Mesendoderm (in vitro differentiated cells): ENCODE data around the gene ATXN7L1.

Source experiments
- DNase-seq: peaks from one replicate; pipeline ENCODE4 v3.0.0; 2013
- H2AK5ac ChIP-seq: 2 replicates; pipeline ENCODE4 v1.6.1; 2013; ENCODE audit warnings: low read length, inconsistent platforms
- H2BK120ac ChIP-seq: 2 replicates; pipeline ENCODE4 v1.6.1; 2013; ENCODE audit warnings: low read depth, mild to moderate bottlenecking, low read length, moderate library complexity, mixed read lengths
- H2BK15ac ChIP-seq: replicated peaks from 2 replicates; pipeline ENCODE4 v1.6.1; 2013; ENCODE audit warnings: low read depth, mild to moderate bottlenecking, moderate library complexity
- H2BK5ac ChIP-seq: 2 replicates; pipeline ENCODE4 v1.6.1; 2013; ENCODE audit warnings: low read length, inconsistent platforms
- H3K18ac ChIP-seq: 2 replicates; pipeline ENCODE4 v1.6.1; 2013; ENCODE audit warnings: mild to moderate bottlenecking, low read length, mixed read lengths
- H3K23ac ChIP-seq: one replicate; pipeline ENCODE4 v1.6.1; 2013; ENCODE audit warnings: low read length
- H3K27ac ChIP-seq: 2 replicates; pipeline ENCODE4 v1.5.1; 2013; ENCODE audit warnings: low read depth, mild to moderate bottlenecking, inconsistent platforms, low read length, moderate library complexity
- H3K27me3 ChIP-seq: 2 replicates; pipeline ENCODE4 v1.6.1; 2013; ENCODE audit warnings: low read length, control low read depth, mild to moderate bottlenecking, inconsistent platforms; ENCODE audit not compliant: insufficient read depth, poor library complexity
- H3K36me3 ChIP-seq: 2 replicates; pipeline ENCODE4 v1.6.1; 2013; ENCODE audit warnings: low read length, inconsistent platforms; ENCODE audit not compliant: control insufficient read depth, insufficient read depth
- H3K4ac ChIP-seq: one replicate; pipeline ENCODE4 v1.6.1; 2013; ENCODE audit warnings: low read depth, mild to moderate bottlenecking, low read length, moderate library complexity
- H3K4me1 ChIP-seq: 2 replicates; pipeline ENCODE4 v1.6.1; 2013; ENCODE audit warnings: low read depth, low read length, inconsistent platforms; ENCODE audit not compliant: control insufficient read depth
- H3K4me2 ChIP-seq: 2 replicates; pipeline ENCODE4 v1.6.1; 2013; ENCODE audit warnings: low read length
- H3K4me3 ChIP-seq: 2 replicates; pipeline ENCODE4 v1.5.1; 2013; ENCODE audit warnings: mild to moderate bottlenecking, low read length
- H3K56ac ChIP-seq: one replicate; pipeline ENCODE4 v1.6.1; 2013; ENCODE audit warnings: low read length
- H3K79me1 ChIP-seq: 2 replicates; pipeline ENCODE4 v1.6.1; 2013; ENCODE audit warnings: low read length, inconsistent platforms
- H3K79me2 ChIP-seq: 2 replicates; pipeline ENCODE4 v1.6.1; 2013; ENCODE audit warnings: mild to moderate bottlenecking, low read length; ENCODE audit not compliant: control insufficient read depth, insufficient read depth
- H3K9ac ChIP-seq: 2 replicates; pipeline ENCODE4 v1.6.1; 2013; ENCODE audit warnings: low read length, inconsistent platforms
- H4K5ac ChIP-seq: one replicate; pipeline ENCODE4 v1.6.1; 2013; ENCODE audit warnings: low read length
- H4K8ac ChIP-seq: one replicate; pipeline ENCODE4 v1.6.1; 2013; ENCODE audit warnings: low read depth, mild to moderate bottlenecking, control low read depth, low read length, moderate library complexity
- WGBS: extraction: QIAGEN DNeasy Blood & Tissue Kit; methylation state at CpG from one replicate; pipeline ENCODE4 v1.1.7; 2013; ENCODE audit warnings: low lambda C conversion rate, missing lambda C conversion rate; ENCODE audit not compliant: insufficient coverage; ENCODE audit errors: extremely low coverage; 5-methylcytosine and 5-hydroxymethylcytosine counted together

The ATXN7L1 gene

DNA sequence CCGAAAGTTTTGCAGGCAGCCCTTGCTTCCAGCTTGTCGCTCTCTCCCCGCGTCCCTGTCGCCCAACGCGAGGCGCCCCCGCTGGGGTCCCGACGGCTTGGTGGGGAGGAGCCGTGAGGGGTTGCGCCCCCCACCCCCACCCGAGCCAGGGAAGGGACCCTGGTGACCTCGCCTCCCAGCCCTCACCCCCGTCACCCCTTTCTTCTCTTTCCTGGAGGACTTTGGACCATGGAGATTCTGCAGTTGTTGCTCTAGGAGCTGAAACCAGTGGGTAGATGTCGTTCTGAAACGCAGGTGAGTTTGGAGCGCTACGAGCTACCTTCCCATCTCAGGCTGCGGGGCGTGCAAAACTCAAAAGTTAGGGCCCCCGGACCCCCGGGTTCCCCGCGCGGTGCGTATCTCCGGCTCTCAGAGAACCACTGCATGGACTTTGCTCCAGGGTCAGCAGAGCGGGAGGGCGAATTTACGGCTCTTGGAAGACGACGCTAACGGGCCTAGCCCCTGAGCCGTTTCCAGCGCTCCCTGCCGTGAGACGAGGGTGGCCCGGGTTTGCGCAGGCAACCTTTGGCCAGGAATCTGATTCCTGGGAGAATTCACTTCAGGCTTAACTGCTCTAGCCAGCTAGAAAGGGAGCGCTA, 684 bp upstream of the ATXN7L1 start:
- peak overlapping the region; percentile 75 for H3K18ac ChIP-seq
- no peaks in the 10 kb centered on the region for H3K27me3 ChIP-seq
- peak; percentile 75 for DNase-seq
- H3K23ac ChIP-seq: no peak overlapping the region
- H2BK5ac ChIP-seq: no peak overlapping the region
- H3K27ac ChIP-seq: peak overlapping the region; percentile 41
- peak overlapping the region; percentile 80 for H3K4me2 ChIP-seq
- no CpG with 5 or more reads among the region's 42 CpGs for WGBS
- H3K4me1 ChIP-seq: peaks cover 17% of the 10 kb centered on the region
- no peaks in the 10 kb centered on the region for H3K36me3 ChIP-seq
- no peak overlapping the region for H2AK5ac ChIP-seq
- H2BK15ac ChIP-seq: no peak overlapping the region
- peak overlapping the region; percentile 89 for H3K56ac ChIP-seq
- H2BK120ac ChIP-seq: no peak overlapping the region
- H4K5ac ChIP-seq: no peak overlapping the region
- H3K9ac ChIP-seq: peak overlapping the region; percentile 82
- peak overlapping the region; percentile 41 for H3K4ac ChIP-seq
- H3K79me2 ChIP-seq: peaks cover 36% of the 10 kb centered on the region
- H4K8ac ChIP-seq: no peak overlapping the region
- H3K79me1 ChIP-seq: peaks cover 29% of the 10 kb centered on the region
- peak overlapping the region; percentile 69 for H3K4me3 ChIP-seq

DNA sequence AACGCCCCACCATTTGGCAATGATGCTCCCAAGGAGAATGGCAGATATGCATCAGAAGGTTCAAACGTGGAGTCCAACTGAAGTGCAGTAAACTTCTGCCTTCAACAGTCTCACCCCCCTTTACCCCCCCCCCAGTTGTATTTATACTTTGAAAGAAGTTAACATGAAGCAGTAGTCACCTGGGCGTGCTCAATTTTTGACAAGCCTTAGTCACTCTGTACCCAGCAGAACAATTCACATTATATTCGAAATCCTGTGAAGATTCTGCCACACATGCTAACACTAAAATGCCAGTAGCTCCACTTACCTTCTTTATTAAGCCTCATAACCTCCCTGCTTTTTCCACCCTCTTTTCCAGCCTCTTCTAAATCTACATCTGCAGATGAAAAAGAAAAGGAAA, 894 bp downstream of the ATXN7L1 start:
- no peak overlapping the region for H4K8ac ChIP-seq
- no peak overlapping the region for H3K4ac ChIP-seq
- H3K56ac ChIP-seq: peak overlapping the region; percentile 98
- peaks cover 30% of the 10 kb centered on the region for H3K79me2 ChIP-seq
- peak overlapping the region; percentile 75 for H2AK5ac ChIP-seq
- no peak overlapping the region for H3K27ac ChIP-seq
- no peak overlapping the region for H2BK5ac ChIP-seq
- H4K5ac ChIP-seq: no peak overlapping the region
- no peak for DNase-seq
- H2BK15ac ChIP-seq: no peak overlapping the region
- WGBS: no CpG with 5 or more reads among the region's 4 CpGs
- peak overlapping the region; percentile 91 for H3K4me3 ChIP-seq
- H3K4me2 ChIP-seq: peak overlapping the region; percentile 79
- no peaks in the 10 kb centered on the region for H3K27me3 ChIP-seq
- no peaks in the 10 kb centered on the region for H3K36me3 ChIP-seq
- H3K18ac ChIP-seq: no peak overlapping the region
- H3K4me1 ChIP-seq: peaks cover 19% of the 10 kb centered on the region
- H2BK120ac ChIP-seq: no peak overlapping the region
- H3K9ac ChIP-seq: peak overlapping the region; percentile 97
- H3K79me1 ChIP-seq: peaks cover 26% of the 10 kb centered on the region
- H3K23ac ChIP-seq: peak overlapping the region; percentile 80

DNA sequence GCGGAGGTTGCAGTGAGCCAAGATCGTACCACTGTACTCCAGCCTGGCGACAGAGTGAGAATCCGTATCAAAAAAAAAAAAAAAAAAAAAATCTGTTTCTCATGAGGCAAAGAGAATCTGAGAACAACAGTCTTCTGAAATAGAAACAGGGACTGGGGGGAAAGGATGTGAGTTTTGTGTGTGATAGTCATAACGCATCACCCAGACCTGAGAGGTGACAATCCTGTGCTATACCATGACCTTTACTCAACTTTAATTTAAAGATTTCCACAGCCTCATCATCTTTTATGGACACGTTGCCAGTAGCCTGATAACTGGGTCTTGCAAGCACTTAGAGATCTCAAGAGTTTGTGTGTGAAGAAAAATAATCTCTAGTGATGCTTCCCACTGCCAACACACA, 2.3 kb downstream of the ATXN7L1 start:
- Histone ChIP-seq H4K5ac (no peak overlapping the region), H2BK120ac (no peak overlapping the region), H3K4me1 (peaks cover 16% of the 10 kb centered on the region), H3K4me3 (no peak overlapping the region), H3K4ac (no peak overlapping the region), H3K27me3 (no peaks in the 10 kb centered on the region), H3K56ac (no peak overlapping the region), H3K79me1 (peaks cover 23% of the 10 kb centered on the region), H3K18ac (no peak overlapping the region), H2BK5ac (no peak overlapping the region), H3K4me2 (no peak overlapping the region), H3K9ac (no peak overlapping the region), H4K8ac (no peak overlapping the region), H3K23ac (no peak overlapping the region), H3K36me3 (no peaks in the 10 kb centered on the region), H2BK15ac (no peak overlapping the region), H3K79me2 (peaks cover 25% of the 10 kb centered on the region), H3K27ac (no peak overlapping the region), H2AK5ac (no peak overlapping the region)
- DNase-seq: no peak
- no CpG with 5 or more reads among the region's 6 CpGs for WGBS

DNA sequence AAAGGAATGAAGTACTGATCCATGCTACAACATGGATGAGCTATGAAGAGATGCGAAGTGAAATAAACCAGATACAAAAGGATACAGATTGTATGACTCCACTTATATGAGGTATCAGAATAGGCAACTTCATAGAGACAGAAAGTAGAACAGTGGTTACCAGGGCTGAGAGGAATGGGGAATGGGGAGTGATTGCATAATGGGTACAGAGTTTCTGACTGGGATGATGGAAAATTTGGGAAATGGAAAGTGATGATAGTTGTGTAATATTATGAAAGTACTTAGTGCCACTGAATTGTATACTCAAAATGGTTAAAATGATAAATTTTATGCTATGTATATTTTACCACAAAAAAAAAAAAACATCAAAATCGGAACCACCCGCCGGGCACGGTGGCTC, 3.9 kb downstream of the ATXN7L1 start:
- Histone ChIP-seq H3K18ac (no peak overlapping the region), H3K56ac (no peak overlapping the region), H4K5ac (no peak overlapping the region), H3K27ac (no peak overlapping the region), H3K4me3 (no peak overlapping the region), H3K27me3 (no peaks in the 10 kb centered on the region), H3K79me2 (peaks cover 16% of the 10 kb centered on the region), H2AK5ac (no peak overlapping the region), H3K4me2 (no peak overlapping the region), H3K23ac (no peak overlapping the region), H4K8ac (no peak overlapping the region), H2BK5ac (no peak overlapping the region), H3K4ac (no peak overlapping the region), H2BK120ac (no peak overlapping the region), H3K79me1 (peaks cover 18% of the 10 kb centered on the region), H3K9ac (no peak overlapping the region), H3K4me1 (peaks cover 6% of the 10 kb centered on the region), H2BK15ac (no peak overlapping the region), H3K36me3 (no peaks in the 10 kb centered on the region)
- WGBS: no CpG with 5 or more reads among the region's 5 CpGs
- no peak for DNase-seq

DNA sequence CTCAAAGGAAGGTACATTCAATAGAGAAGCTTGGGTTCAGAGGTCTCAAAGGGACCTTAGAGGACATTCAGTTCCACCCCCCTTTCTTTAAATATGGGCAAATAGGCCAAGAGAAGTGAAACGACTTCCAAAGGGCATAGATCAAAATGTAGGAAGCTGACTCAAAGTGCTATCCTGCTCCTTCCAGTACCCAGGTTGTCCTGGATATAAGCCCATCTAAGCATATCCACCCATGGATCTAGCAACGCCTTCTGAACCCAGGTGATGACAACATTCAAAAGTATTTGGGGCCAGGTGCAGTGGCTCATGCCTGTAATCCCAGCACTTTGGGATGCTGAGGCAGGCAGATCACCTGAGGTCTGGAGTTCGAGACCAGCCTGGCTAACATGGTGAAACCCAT, 5.3 kb downstream of the ATXN7L1 start:
- H3K4ac ChIP-seq: no peak overlapping the region
- WGBS: no CpG with 5 or more reads among the region's 3 CpGs
- no peaks in the 10 kb centered on the region for H3K36me3 ChIP-seq
- H3K4me3 ChIP-seq: no peak overlapping the region
- H3K4me1 ChIP-seq: peaks cover 6% of the 10 kb centered on the region
- peaks cover 20% of the 10 kb centered on the region for H3K79me1 ChIP-seq
- H3K4me2 ChIP-seq: no peak overlapping the region
- H3K56ac ChIP-seq: no peak overlapping the region
- no peak overlapping the region for H2BK15ac ChIP-seq
- H3K18ac ChIP-seq: no peak overlapping the region
- H2BK120ac ChIP-seq: no peak overlapping the region
- H4K8ac ChIP-seq: no peak overlapping the region
- no peak overlapping the region for H2BK5ac ChIP-seq
- no peak overlapping the region for H2AK5ac ChIP-seq
- no peak overlapping the region for H4K5ac ChIP-seq
- H3K27ac ChIP-seq: no peak overlapping the region
- H3K23ac ChIP-seq: no peak overlapping the region
- DNase-seq: no peak
- H3K79me2 ChIP-seq: peaks cover 16% of the 10 kb centered on the region
- H3K27me3 ChIP-seq: no peaks in the 10 kb centered on the region
- H3K9ac ChIP-seq: no peak overlapping the region
